Measurements from ENCODE around the gene PGLYRP4. TPM values are rescaled to one million over a fixed set of nuclear protein-coding genes. Genes with fewer than 3 reads are reported as not detected.

PGLYRP4 gene
- total and polyA plus RNA-seq, 5 donors from 2014 or later: 0.08 to 0.22 (median 0.20) TPM; not detected in 2

GRCh38 chr1:153393926-153394325, 45.3 kb upstream of the PGLYRP4 start:
- Mint-ChIP-seq H3K9me3 (peaks cover 0 to 3% (median 0%) of the 10 kb centered on the region in 7 donors), H3K27ac (no peak overlapping the region), H3K4me3 (no peak overlapping the region), H3K4me1 (peaks cover 0 to 1% (median 0%) of the 10 kb centered on the region in 4 donors), H3K36me3 (no peaks in the 10 kb centered on the region), H3K27me3 (peaks cover 16% of the 10 kb centered on the region)
- no peak for ATAC-seq (ENCODE audit: low read depth in 2 of 2)
- H3K4me1 ChIP-seq (ENCODE audit: control insufficient read depth, insufficient read depth, low read length, poor library complexity, severe bottlenecking): no peaks in the 10 kb centered on the region
- no peak overlapping the region for H3K4me3 ChIP-seq (ENCODE audit: low read depth, low read length)
- no peak overlapping the region for H3K27ac ChIP-seq (ENCODE audit: insufficient read depth, low read length, poor library complexity, severe bottlenecking)
- DNase-seq: no peak
- no peaks in the 10 kb centered on the region for H3K36me3 ChIP-seq (ENCODE audit: control insufficient read depth, insufficient read depth, low read length)
- H3K27me3 ChIP-seq (ENCODE audit: control insufficient read depth, insufficient read depth, low read length): no peaks in the 10 kb centered on the region
- no peaks in the 10 kb centered on the region for H3K9me3 ChIP-seq (ENCODE audit: control insufficient read depth in 2 of 2, low read length in 2 of 2)

- H3K9me3 Mint-ChIP-seq: peaks cover 0 to 2% (median 0%) of the 10 kb centered on the region in 7 donors
- H3K27ac ChIP-seq (ENCODE audit: insufficient read depth, low read length, poor library complexity, severe bottlenecking): no peak overlapping the region
- H3K4me3 Mint-ChIP-seq: no peak overlapping the region
- H3K4me3 ChIP-seq (ENCODE audit: low read depth, low read length): no peak overlapping the region
- H3K27me3 ChIP-seq (ENCODE audit: control insufficient read depth, insufficient read depth, low read length): no peaks in the 10 kb centered on the region
- no peak for DNase-seq
- H3K27me3 Mint-ChIP-seq: peaks cover 17% of the 10 kb centered on the region
- H3K4me1 Mint-ChIP-seq: peaks cover 0 to 1% (median 0%) of the 10 kb centered on the region in 4 donors
- H3K4me1 ChIP-seq (ENCODE audit: control insufficient read depth, insufficient read depth, low read length, poor library complexity, severe bottlenecking): no peaks in the 10 kb centered on the region
- ATAC-seq (ENCODE audit: low read depth in 2 of 2): no peak
- no peaks in the 10 kb centered on the region for H3K36me3 Mint-ChIP-seq
- H3K9me3 ChIP-seq (ENCODE audit: control insufficient read depth in 2 of 2, low read length in 2 of 2): no peaks in the 10 kb centered on the region
- no peaks in the 10 kb centered on the region for H3K36me3 ChIP-seq (ENCODE audit: control insufficient read depth, insufficient read depth, low read length)
- no peak overlapping the region for H3K27ac Mint-ChIP-seq
Observed at GRCh38 chr1:153392822-153393221, 44.2 kb upstream of the PGLYRP4 start.

- H3K4me3 Mint-ChIP-seq: no peak overlapping the region
- Histone ChIP-seq H3K9me3 (ENCODE audit: control insufficient read depth in 2 of 2, low read length in 2 of 2) (no peaks in the 10 kb centered on the region), H3K4me1 (ENCODE audit: control insufficient read depth, insufficient read depth, low read length, poor library complexity, severe bottlenecking) (no peaks in the 10 kb centered on the region), H3K27me3 (ENCODE audit: control insufficient read depth, insufficient read depth, low read length) (no peaks in the 10 kb centered on the region), H3K4me3 (ENCODE audit: low read depth, low read length) (no peak overlapping the region), H3K36me3 (ENCODE audit: control insufficient read depth, insufficient read depth, low read length) (no peaks in the 10 kb centered on the region), H3K27ac (ENCODE audit: insufficient read depth, low read length, poor library complexity, severe bottlenecking) (no peak overlapping the region)
- peaks cover 22% of the 10 kb centered on the region for H3K27me3 Mint-ChIP-seq
- no peaks in the 10 kb centered on the region for H3K36me3 Mint-ChIP-seq
- peaks cover 0 to 1% (median 0%) of the 10 kb centered on the region in 4 donors for H3K4me1 Mint-ChIP-seq
- no peak overlapping the region for H3K27ac Mint-ChIP-seq
- ATAC-seq (ENCODE audit: low read depth in 2 of 2): no peak
- H3K9me3 Mint-ChIP-seq: peaks cover 0 to 2% (median 0%) of the 10 kb centered on the region in 7 donors
- DNase-seq: no peak
Observed at GRCh38 chr1:153392258-153392657, 43.6 kb upstream of the PGLYRP4 start.

- Mint-ChIP-seq H3K4me3 (no peak within 1 kb of the TSS), H3K27ac (no peak within 1 kb of the TSS), H3K36me3 (no peaks in the 10 kb centered on the region), H3K9me3 (peaks cover 0 to 2% (median 0%) of the 10 kb centered on the region in 7 donors), H3K4me1 (peaks cover 0 to 1% (median 0%) of the 10 kb centered on the region in 4 donors), H3K27me3 (peaks cover 25% of the 10 kb centered on the region)
- Histone ChIP-seq H3K4me3 (ENCODE audit: low read depth, low read length) (no peak within 1 kb of the TSS), H3K4me1 (ENCODE audit: control insufficient read depth, insufficient read depth, low read length, poor library complexity, severe bottlenecking) (no peaks in the 10 kb centered on the region), H3K9me3 (ENCODE audit: control insufficient read depth in 2 of 2, low read length in 2 of 2) (no peaks in the 10 kb centered on the region), H3K27ac (ENCODE audit: insufficient read depth, low read length, poor library complexity, severe bottlenecking) (no peak within 1 kb of the TSS), H3K36me3 (ENCODE audit: control insufficient read depth, insufficient read depth, low read length) (no peaks in the 10 kb centered on the region), H3K27me3 (ENCODE audit: control insufficient read depth, insufficient read depth, low read length) (no peaks in the 10 kb centered on the region)
- ATAC-seq (ENCODE audit: low read depth in 2 of 2) (no peak), DNase-seq (no peak)
Observed at GRCh38 chr1:153390938-153391710, 42.5 kb upstream of the PGLYRP4 start, which contains the start of gene S100A8. Gene S100A8, minus strand, starts transcription at chr1:153391073. Its CDS starts 538 bp downstream, at chr1:153390535.

- ATAC-seq (ENCODE audit: low read depth in 2 of 2) (no peak), DNase-seq (no peak)
- Mint-ChIP-seq H3K36me3 (no peaks in the 10 kb centered on the region), H3K9me3 (peaks cover 0 to 2% (median 0%) of the 10 kb centered on the region in 7 donors), H3K4me1 (peaks cover 0 to 1% (median 0%) of the 10 kb centered on the region in 4 donors), H3K27ac (no peak overlapping the region), H3K27me3 (peaks cover 22% of the 10 kb centered on the region), H3K4me3 (no peak overlapping the region)
- H3K27ac ChIP-seq (ENCODE audit: insufficient read depth, low read length, poor library complexity, severe bottlenecking): no peak overlapping the region
- peaks cover 2% of the 10 kb centered on the region for H3K27me3 ChIP-seq (ENCODE audit: control insufficient read depth, insufficient read depth, low read length)
- H3K36me3 ChIP-seq (ENCODE audit: control insufficient read depth, insufficient read depth, low read length): no peaks in the 10 kb centered on the region
- H3K4me3 ChIP-seq (ENCODE audit: low read depth, low read length): no peak overlapping the region
- H3K9me3 ChIP-seq (ENCODE audit: control insufficient read depth in 2 of 2, low read length in 2 of 2): no peaks in the 10 kb centered on the region
- no peaks in the 10 kb centered on the region for H3K4me1 ChIP-seq (ENCODE audit: control insufficient read depth, insufficient read depth, low read length, poor library complexity, severe bottlenecking)
Observed at GRCh38 chr1:153389973-153390879, 41.6 kb upstream of the PGLYRP4 start.

GRCh38 chr1:153389401-153389800, 40.8 kb upstream of the PGLYRP4 start:
- no peak overlapping the region for H3K4me3 ChIP-seq (ENCODE audit: low read depth, low read length)

GRCh38 chr1:153387785-153388184, 39.1 kb upstream of the PGLYRP4 start:
- H3K9me3 Mint-ChIP-seq: peaks cover 0 to 3% (median 0%) of the 10 kb centered on the region in 7 donors
- no peaks in the 10 kb centered on the region for H3K36me3 ChIP-seq (ENCODE audit: control insufficient read depth, insufficient read depth, low read length)
- no peaks in the 10 kb centered on the region for H3K4me1 ChIP-seq (ENCODE audit: control insufficient read depth, insufficient read depth, low read length, poor library complexity, severe bottlenecking)
- no peak overlapping the region for H3K4me3 ChIP-seq (ENCODE audit: low read depth, low read length)
- no peak overlapping the region for H3K4me3 Mint-ChIP-seq
- ATAC-seq (ENCODE audit: low read depth in 2 of 2) (no peak), DNase-seq (no peak)
- H3K9me3 ChIP-seq (ENCODE audit: control insufficient read depth in 2 of 2, low read length in 2 of 2): no peaks in the 10 kb centered on the region
- no peaks in the 10 kb centered on the region for H3K36me3 Mint-ChIP-seq
- H3K27ac Mint-ChIP-seq: no peak overlapping the region
- H3K27ac ChIP-seq (ENCODE audit: insufficient read depth, low read length, poor library complexity, severe bottlenecking): no peak overlapping the region
- peaks cover 5% of the 10 kb centered on the region for H3K27me3 ChIP-seq (ENCODE audit: control insufficient read depth, insufficient read depth, low read length)
- peaks cover 0 to 1% (median 0%) of the 10 kb centered on the region in 4 donors for H3K4me1 Mint-ChIP-seq
- H3K27me3 Mint-ChIP-seq: peaks cover 43% of the 10 kb centered on the region

More at GRCh38 chr1:153389401-153389800, 40.8 kb upstream of the PGLYRP4 start:
- DNase-seq: no peak
- Histone ChIP-seq H3K9me3 (ENCODE audit: control insufficient read depth in 2 of 2, low read length in 2 of 2) (no peaks in the 10 kb centered on the region), H3K36me3 (ENCODE audit: control insufficient read depth, insufficient read depth, low read length) (no peaks in the 10 kb centered on the region), H3K27me3 (ENCODE audit: control insufficient read depth, insufficient read depth, low read length) (peaks cover 2% of the 10 kb centered on the region), H3K27ac (ENCODE audit: insufficient read depth, low read length, poor library complexity, severe bottlenecking) (no peak overlapping the region), H3K4me1 (ENCODE audit: control insufficient read depth, insufficient read depth, low read length, poor library complexity, severe bottlenecking) (no peaks in the 10 kb centered on the region)
- H3K36me3 Mint-ChIP-seq: no peaks in the 10 kb centered on the region
- peaks cover 30% of the 10 kb centered on the region for H3K27me3 Mint-ChIP-seq
- H3K4me1 Mint-ChIP-seq: peaks cover 0 to 1% (median 0%) of the 10 kb centered on the region in 4 donors
- peaks cover 0 to 2% (median 0%) of the 10 kb centered on the region in 7 donors for H3K9me3 Mint-ChIP-seq
- ATAC-seq (ENCODE audit: low read depth in 2 of 2): no peak
- H3K4me3 Mint-ChIP-seq: no peak overlapping the region
- H3K27ac Mint-ChIP-seq: no peak overlapping the region

Measured in CD4-positive, CD25-positive, alpha-beta regulatory T cell (primary cell).